NCI-H510A (cell line): ENCODE results near the gene CAPS.

ENCODE experiments used
- DNase-seq: peaks from one replicate; lab custom pipeline; 2025; lab: John Stamatoyannopoulos, UW

Gene CAPS

DNA sequence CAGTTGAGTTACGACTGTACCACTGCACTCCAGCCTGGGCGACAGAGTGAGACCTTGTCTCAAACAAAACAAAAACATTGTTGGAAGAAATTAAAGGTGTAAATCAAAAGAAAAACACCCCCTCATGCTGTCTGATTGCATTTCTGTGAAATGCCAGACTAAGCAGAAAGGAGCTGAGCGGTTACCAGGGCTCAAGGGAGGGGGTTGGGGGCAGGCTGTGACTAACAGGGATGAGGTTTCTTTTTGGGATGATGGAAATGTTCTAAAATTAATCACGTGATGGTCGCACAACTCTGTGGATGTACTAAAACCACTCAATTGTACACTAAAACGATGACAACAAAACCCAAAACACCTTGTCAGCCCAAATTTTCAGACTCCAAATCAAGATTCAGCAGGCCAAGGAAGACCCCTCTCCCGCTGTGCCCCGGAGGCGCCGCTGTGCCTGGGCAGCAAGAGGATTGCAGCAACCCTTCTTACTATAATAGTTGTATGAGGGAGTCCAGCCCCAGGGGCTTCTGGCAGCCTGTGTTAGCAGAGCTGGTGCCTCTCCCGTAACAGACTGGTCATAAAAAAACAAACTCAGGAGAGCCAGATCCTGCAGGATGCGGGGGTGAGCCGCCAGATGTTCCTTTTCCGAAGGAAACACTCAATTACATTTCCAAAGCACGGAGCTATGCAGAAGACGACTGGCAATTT lies 20.9 kb downstream of the CAPS start:
- DNase-seq: no peak

- DNase-seq: no peak
These were observed 21.6 kb downstream of the CAPS start for GRCh38 chr19:5935473-5936291.

DNA sequence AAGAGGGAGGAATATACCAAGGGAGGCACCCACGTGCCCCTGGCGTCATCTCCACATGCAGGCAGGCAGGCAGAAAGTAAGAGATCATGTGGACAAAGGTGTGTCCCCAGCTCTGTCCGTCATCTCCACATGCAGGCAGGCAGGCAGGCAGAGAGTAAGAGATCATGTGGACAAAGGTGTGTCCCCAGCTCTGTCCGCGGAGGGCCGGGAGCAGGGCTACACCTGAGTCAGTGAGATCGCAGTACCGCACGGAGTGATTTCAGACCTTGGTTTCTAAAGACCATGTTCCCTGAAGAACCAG lies 22.2 kb downstream of the CAPS start:
- no peak for DNase-seq

DNA sequence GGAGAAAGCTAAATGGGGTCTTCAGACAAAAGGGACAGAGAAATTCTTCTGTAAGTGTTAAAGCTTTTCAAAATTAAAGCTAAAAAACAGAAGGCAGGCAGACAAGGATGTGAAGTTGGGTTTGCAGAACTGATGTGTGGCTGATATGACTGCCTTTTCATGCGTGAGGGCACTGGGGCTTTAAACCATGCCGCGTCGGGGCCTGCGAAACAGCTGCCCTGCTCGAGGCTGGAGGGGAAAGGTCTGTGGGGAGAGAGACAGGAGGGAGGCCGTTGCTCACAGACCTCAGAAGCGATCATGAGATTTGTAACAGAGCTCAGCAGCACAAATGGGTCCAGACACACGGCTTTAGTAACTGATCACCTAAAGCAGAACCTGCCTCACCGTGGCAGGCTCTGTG lies 23.5 kb downstream of the CAPS start:
- DNase-seq: no peak

DNA sequence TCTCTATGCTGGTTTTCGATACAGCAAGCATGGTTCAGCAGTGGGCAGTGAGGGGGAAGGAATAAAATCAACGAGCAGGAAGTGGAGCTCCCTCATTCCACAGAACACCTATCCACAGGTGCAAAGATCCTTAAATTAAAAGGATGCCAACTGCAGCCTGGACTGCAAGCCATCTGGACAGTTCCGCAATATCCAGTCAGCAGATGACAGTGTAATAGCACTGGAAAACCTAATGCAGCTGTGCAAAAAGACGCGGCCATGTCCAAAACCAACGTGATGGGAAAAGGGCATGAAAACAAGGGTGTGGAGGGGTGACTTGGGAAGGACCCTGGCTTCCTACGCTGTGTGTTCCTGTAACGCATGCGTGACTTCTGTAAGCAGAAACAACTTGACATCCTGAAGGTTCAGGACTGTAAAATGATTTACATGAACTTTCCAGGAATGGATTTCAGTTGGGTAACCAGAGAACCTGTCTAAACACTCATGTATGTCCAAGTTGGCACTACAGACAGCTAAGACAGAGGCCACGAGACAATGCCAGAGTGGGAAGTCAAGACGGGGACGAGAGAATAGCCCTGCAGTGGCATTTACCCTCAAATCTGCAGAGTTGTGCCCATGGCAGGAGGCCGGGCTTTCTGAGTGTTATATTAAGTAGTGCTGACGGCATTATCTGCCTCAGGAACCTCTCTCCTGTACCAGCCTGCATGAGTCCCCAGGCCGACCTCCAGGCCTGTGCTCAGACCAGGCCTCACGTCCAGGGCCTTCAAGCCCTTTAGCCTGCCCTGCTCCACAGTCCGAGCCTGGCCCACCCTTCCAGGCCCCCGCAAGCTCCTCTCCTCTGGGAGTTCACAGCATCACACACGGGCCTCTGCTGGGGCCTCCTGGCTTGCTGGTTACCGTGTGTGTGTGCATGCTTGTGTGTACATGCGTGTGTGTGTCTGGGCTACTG lies 26.5 kb downstream of the CAPS start:
- DNase-seq: no peak

DNA sequence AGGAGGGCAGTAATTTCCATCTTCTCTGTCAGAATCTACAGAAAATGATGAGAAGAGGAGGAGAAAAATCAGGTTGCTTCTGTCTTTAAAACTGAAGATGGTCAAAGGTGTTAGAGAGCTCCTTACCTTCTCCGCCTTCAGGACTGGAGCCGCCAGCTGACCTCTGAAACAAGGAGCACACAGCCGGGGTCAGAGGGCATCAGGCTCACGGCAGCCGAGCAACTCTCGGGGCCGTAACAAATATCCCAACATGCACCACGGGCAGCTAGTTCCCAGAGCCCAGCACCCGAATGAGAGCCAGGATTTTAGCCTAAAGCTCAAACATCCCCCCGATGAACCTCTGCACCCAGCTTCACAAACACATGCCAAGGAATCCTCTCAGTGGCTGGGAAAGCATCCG lies 27.6 kb downstream of the CAPS start:
- DNase-seq: no peak

DNA sequence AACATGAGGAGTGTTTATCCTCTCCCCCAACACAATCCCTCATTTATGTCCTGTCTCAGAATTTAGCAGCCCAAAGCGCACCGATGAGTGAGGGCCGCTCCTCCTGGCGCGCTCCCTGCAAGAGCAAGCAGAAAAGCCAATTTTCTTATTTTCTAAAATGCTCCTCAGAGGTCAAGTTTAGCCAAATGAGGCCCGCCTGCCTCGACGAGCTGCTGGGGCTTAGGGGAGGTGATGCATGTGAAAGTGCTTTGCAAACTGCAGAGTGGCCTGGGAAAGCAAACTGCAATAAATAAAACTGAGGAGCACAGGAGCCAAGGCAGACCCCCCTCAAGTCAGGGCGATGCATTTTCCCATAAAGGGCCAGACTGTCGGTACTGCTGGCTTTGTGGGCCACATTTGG lies 29.0 kb downstream of the CAPS start:
- no peak for DNase-seq

- DNase-seq: no peak
These were observed 29.6 kb downstream of the CAPS start for GRCh38 chr19:5943623-5944022.

- no peak for DNase-seq
These were observed 33.4 kb downstream of the CAPS start for GRCh38 chr19:5947435-5947834.

GRCh38 chr19:5948752-5949564 lies 34.9 kb downstream of the CAPS start:
- no peak for DNase-seq

GRCh38 chr19:5949792-5950305 lies 35.8 kb downstream of the CAPS start:
- peak; percentile 91 for DNase-seq

GRCh38 chr19:5950741-5951140 lies 36.7 kb downstream of the CAPS start:
- no peak for DNase-seq

GRCh38 chr19:5951338-5951861 lies 37.3 kb downstream of the CAPS start:
- DNase-seq: no peak

DNA sequence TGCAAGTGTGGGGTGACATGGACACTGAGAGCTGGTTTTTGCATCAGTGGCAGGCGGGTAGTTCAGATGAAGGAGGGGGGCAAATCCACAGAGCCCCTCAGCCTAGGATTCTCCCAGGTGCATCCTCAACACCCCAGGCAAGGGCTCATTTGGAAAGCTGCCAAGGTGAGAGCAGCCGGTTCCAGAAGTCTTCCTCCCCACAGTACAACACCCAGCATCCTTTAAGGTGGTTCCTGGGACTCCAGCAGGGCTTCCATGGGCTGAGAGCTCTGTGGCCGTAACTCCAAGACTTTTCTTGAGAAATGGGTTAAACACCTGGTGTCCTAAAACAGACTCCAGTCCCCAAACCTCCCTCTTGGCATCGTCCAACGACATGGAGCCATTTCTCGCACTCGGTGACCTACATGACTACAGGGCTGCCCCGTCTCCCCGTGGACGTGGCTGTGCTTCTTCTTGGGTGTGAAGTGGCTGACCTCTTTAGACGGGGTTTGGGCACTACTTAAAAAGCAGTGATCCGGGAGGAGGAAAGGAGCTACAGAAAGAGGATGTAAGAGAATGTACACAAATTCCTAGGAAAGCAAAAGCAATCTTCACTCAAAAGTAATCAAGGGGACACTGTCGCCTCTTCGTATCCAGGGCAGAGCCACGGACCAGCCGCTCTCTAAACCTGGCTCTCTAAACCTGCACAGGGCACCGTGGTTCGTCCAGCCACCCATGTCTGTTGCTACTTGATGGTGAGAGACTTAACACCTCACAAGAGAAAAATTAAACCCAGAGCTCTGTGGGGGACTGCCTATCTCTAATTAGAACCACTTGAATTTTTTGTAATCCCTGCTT lies 38.4 kb downstream of the CAPS start:
- no peak for DNase-seq

DNA sequence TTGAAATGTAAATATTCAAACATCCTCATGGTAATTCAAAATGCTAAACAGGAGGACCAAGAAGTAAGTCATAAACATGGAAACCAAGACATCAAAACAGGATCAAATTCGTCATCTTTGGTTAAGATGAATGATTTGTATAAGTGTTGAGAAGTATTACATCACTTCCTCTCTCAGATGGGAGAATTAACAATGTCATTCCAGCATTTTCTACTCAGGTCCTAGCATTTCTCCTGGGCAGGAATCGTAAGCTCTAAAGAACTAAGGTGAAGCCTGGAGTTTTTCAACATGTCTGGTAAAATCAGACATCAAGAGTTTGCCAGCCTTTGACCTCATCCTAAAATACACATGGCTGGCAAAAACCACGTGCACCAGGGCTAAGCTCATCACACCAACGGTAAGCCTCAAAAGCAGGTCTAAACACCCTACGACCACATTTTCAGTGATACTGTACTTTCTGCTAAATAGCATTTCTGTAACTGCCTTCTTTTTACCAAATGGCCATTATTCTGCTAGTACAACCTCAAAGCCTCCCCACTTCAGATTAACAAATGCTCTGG lies 39.1 kb downstream of the CAPS start:
- DNase-seq: no peak

- no peak for DNase-seq
These were observed 39.7 kb downstream of the CAPS start for GRCh38 chr19:5953680-5954213.

DNA sequence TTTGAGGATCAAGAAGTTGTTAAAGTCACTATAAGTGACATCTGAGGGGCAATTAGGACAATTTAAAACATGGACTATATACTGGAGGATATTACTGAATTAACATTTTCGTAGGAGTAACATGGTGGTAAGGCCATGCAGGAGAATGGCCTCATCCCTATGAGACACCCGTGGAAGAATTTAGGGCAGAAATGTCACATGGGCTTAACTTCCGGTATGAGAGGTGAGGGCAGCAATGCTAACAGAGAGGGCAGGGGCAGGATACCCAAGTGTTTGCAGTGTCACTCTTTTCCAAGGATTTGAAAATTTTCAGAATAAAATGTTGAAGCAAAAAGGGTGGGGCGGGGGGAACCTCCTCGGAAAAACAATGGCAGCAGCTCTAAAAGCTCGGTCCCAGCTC lies 40.2 kb downstream of the CAPS start:
- DNase-seq: no peak

- no peak for DNase-seq
These were observed 41.5 kb downstream of the CAPS start for GRCh38 chr19:5955636-5955935.

DNA sequence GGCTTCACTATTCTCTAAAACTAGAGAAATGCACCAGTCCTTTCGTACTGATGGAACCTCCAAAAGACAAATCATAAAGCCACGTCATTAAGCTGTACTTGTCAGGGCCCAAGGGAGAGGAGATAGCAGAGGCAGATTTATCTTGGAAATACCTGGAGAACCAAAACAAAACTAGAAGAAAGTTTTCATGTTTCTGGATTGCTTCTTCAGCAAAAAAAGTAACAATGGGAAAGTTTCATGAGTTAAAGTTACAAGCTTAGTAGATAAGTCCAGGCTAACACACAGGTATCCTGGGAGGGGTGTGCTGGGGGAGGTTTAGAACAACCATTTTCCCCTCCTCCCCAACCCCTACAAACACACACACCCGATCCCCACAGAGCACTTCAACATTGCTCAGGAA lies 42.3 kb downstream of the CAPS start:
- DNase-seq: no peak

- DNase-seq: no peak
These were observed 42.7 kb downstream of the CAPS start for GRCh38 chr19:5956728-5957127.
